HCT116 (cell line): ENCODE results near the gene PACSIN2. TPM values are rescaled to one million over a fixed set of nuclear protein-coding genes. Genes with fewer than 3 reads are reported as not detected.

ENCODE experiments used
- ATAC-seq: fragments of 200-7000 bp; cut with Tn5 transposase; 2 replicates; pipeline ENCODE4 v1.9.1; 2020; ENCODE audit warnings: mild to moderate bottlenecking, moderate library complexity
- BruUV-seq: library from RNA; stranded (reverse); fragments of 400-500 nt; replicated peaks from 2 replicates; lab custom pipeline; 2021; lab: Mats Ljungman, UMichigan
- CTCF ChIA-PET: fragments of 300-600 bp; sonication (Branson Sonifier 250); formaldehyde crosslinking; loops from one replicate; lab custom pipeline; 2021; ENCODE audit warnings: antibody characterized with exemption; lab: Charles Lee
- POLR2A ChIA-PET: fragments of 300-600, 350-600 bp; sonication (Branson Sonifier 250); formaldehyde crosslinking; loops from one replicate; lab custom pipeline; 2021; ENCODE audit warnings: antibody characterized with exemption; lab: Charles Lee
- RAD21 ChIA-PET, 2 experiments: fragments of 300-600 bp; sonication (Branson Sonifier 250); formaldehyde crosslinking; loops; one replicate each; lab custom pipeline; 2023; ENCODE audit warnings: low total read pairs in 2 of 2; ENCODE audit not compliant: uncharacterized antibody in 2 of 2, unreplicated experiment in 2 of 2, low non-redundant PET in 1 of 2; lab: Charles Lee
- DNase-seq: peaks from one replicate; pipeline ENCODE4 v3.0.0-alpha.2; 2010; ENCODE audit warnings: low read depth, low spot score
- H2AFZ ChIP-seq: fragments of 200-600 bp; shearing (Covaris generic), sonication (generic); 2 replicates; pipeline ENCODE4 v1.6.1; 2017; ENCODE audit warnings: low read depth, mixed run types, mixed read lengths, antibody characterized with exemption, low read length; ENCODE audit not compliant: poor library complexity, severe bottlenecking
- H3K27ac ChIP-seq: 2 replicates; pipeline ENCODE4 v1.5.1; 2012; ENCODE audit warnings: low read depth, low read length
- H3K27me3 ChIP-seq: fragments of 200-600 bp; sonication (generic); 2 replicates; pipeline ENCODE4 v1.6.1; 2016; ENCODE audit warnings: mixed run types, low read length, mixed read lengths; ENCODE audit not compliant: insufficient read depth
- H3K36me3 ChIP-seq, 2 experiments: fragments of 200-500 bp in 1 of 2; fragments of 200-600 bp in 1 of 2; sonication (Bioruptor generic) in 1 of 2; sonication (generic) in 1 of 2; 2 replicates each; pipeline versions ENCODE4 v1.5.1 to v1.6.1; 2014 to 2016; ENCODE audit warnings: low read length in 2 of 2, inconsistent platforms in 1 of 2, mixed read lengths in 1 of 2, mixed run types in 1 of 2; ENCODE audit not compliant: insufficient read depth in 2 of 2, control insufficient read depth in 1 of 2
- H3K4me1 ChIP-seq, 2 experiments: fragments of 200-600 bp in 1 of 2; sonication (generic) in 1 of 2; 2 replicates each; pipeline versions ENCODE4 v1.5.1 to v1.6.1; 2012 to 2017; ENCODE audit warnings: low read length in 2 of 2, inconsistent platforms in 1 of 2, mild to moderate bottlenecking in 1 of 2, mixed read lengths in 1 of 2, mixed run types in 1 of 2, moderate library complexity in 1 of 2; ENCODE audit not compliant: insufficient read depth in 2 of 2, control insufficient read depth in 1 of 2
- H3K4me2 ChIP-seq: fragments of 200-600 bp; sonication (generic); 2 replicates; pipeline ENCODE4 v1.6.1; 2017; ENCODE audit warnings: mixed run types, low read length, mixed read lengths
- H3K4me3 ChIP-seq, 2 experiments: fragments of 200-600 bp in 1 of 2; sonication (generic) in 1 of 2; replicated peaks in 1 of 2; 2 replicates each; pipeline ENCODE4 v1.5.1; 2011 to 2016; ENCODE audit warnings: low read length in 2 of 2, control low read depth in 1 of 2, low read depth in 1 of 2, mild to moderate bottlenecking in 1 of 2, mixed read lengths in 1 of 2, mixed run types in 1 of 2
- H3K79me2 ChIP-seq: fragments of 200-600 bp; sonication (generic); 2 replicates; pipeline ENCODE4 v1.6.1; 2017; ENCODE audit warnings: mild to moderate bottlenecking, mixed run types, low read length, moderate library complexity, mixed read lengths; ENCODE audit not compliant: insufficient read depth
- H3K9ac ChIP-seq: fragments of 200-600 bp; sonication (generic); 2 replicates; pipeline ENCODE4 v1.6.1; 2016; ENCODE audit warnings: low read length, mixed read lengths
- H3K9me2 ChIP-seq: fragments of 200-600 bp; sonication (generic), shearing (Covaris generic); 2 replicates; pipeline ENCODE4 v1.6.1; 2017; ENCODE audit warnings: mixed run types, mild to moderate bottlenecking, moderate library complexity; ENCODE audit not compliant: insufficient read depth
- H3K9me3 ChIP-seq, 2 experiments: fragments of 200-500 bp in 1 of 2; fragments of 200-600 bp in 1 of 2; sonication (Bioruptor generic) in 1 of 2; sonication (generic) in 1 of 2; 2 replicates each; pipeline ENCODE4 v1.6.1; 2014 to 2017; ENCODE audit warnings: low read length in 2 of 2, mixed read lengths in 2 of 2, inconsistent platforms in 1 of 2, low read depth in 1 of 2, mild to moderate bottlenecking in 1 of 2, mixed run types in 1 of 2, moderate library complexity in 1 of 2; ENCODE audit not compliant: control insufficient read depth in 1 of 2, insufficient read depth in 1 of 2
- H4K20me1 ChIP-seq: fragments of 200-600 bp; sonication (generic), shearing (Covaris generic); 2 replicates; pipeline ENCODE4 v1.6.1; 2017; ENCODE audit warnings: mixed run types, mild to moderate bottlenecking, moderate library complexity; ENCODE audit not compliant: insufficient read depth
- CBX3 ChIP-seq: IDR thresholded peaks from 2 replicates; pipeline ENCODE4 v1.6.1; 2012; ENCODE audit warnings: low read depth
- CTCF ChIP-seq, 3 experiments: fragments of 200-600 bp in 1 of 3; sonication (generic) in 1 of 3; IDR thresholded peaks in 2 of 3; conservative IDR thresholded peaks in 1 of 3; 2 replicates each; pipeline ENCODE4 v1.5.1; 2012 to 2017; ENCODE audit warnings: low read depth in 2 of 3, low read length in 2 of 3, antibody characterized with exemption in 1 of 3, borderline replicate concordance in 1 of 3, control low read depth in 1 of 3, mild to moderate bottlenecking in 1 of 3, mixed read lengths in 1 of 3, mixed run types in 1 of 3, moderate library complexity in 1 of 3; ENCODE audit not compliant: insufficient read depth in 1 of 3
- EGR1 ChIP-seq: IDR thresholded peaks from 2 replicates; pipeline ENCODE4 v1.6.1; 2012; ENCODE audit warnings: low read depth
- ELF1 ChIP-seq: IDR thresholded peaks from 2 replicates; pipeline ENCODE4 v1.6.1; 2012; ENCODE audit warnings: low read depth, borderline replicate concordance
- EZH2 ChIP-seq: fragments of 200-600 bp; sonication (generic); IDR thresholded peaks from 2 replicates; pipeline ENCODE4 v1.6.1; 2017; ENCODE audit warnings: antibody characterized with exemption, mixed run types
- EZH2phosphoT487 ChIP-seq: fragments of 200-600 bp; IDR thresholded peaks from 2 replicates; pipeline ENCODE4 v1.6.1; 2018; ENCODE audit warnings: antibody characterized with exemption, borderline replicate concordance
- FOSL1 ChIP-seq: IDR thresholded peaks from 2 replicates; pipeline ENCODE4 v1.6.1; 2012; ENCODE audit warnings: low read depth
- JUND ChIP-seq: IDR thresholded peaks from 2 replicates; pipeline ENCODE4 v1.6.1; 2012
- MAX ChIP-seq: IDR thresholded peaks from 2 replicates; pipeline ENCODE4 v1.6.1; 2012
- POLR2A ChIP-seq: IDR thresholded peaks from 2 replicates; pipeline ENCODE4 v1.7.0; 2011; ENCODE audit warnings: borderline replicate concordance; ENCODE audit not compliant: insufficient read depth, insufficient read length; ENCODE audit errors: extremely low read depth
- POLR2AphosphoS5 ChIP-seq: IDR thresholded peaks from 2 replicates; pipeline ENCODE4 v1.6.1; 2011; ENCODE audit warnings: mild to moderate bottlenecking, low read depth, low read length, moderate library complexity
- RAD21 ChIP-seq: IDR thresholded peaks from 2 replicates; pipeline ENCODE4 v1.6.1; 2012; ENCODE audit warnings: low read depth, mild to moderate bottlenecking
- REST ChIP-seq: IDR thresholded peaks from 2 replicates; pipeline ENCODE4 v1.6.1; 2012; ENCODE audit warnings: low read depth
- SIN3A ChIP-seq: IDR thresholded peaks from 2 replicates; pipeline ENCODE4 v1.6.1; 2012; ENCODE audit warnings: low read depth
- SP1 ChIP-seq: IDR thresholded peaks from 2 replicates; pipeline ENCODE4 v1.6.1; 2012; ENCODE audit warnings: low read depth
- SRF ChIP-seq: IDR thresholded peaks from 2 replicates; pipeline ENCODE4 v1.6.1; 2012; ENCODE audit warnings: low read depth
- YY1 ChIP-seq: IDR thresholded peaks from 2 replicates; pipeline ENCODE4 v1.6.1; 2011; ENCODE audit warnings: low read length, low read depth, moderate library complexity, mild to moderate bottlenecking; ENCODE audit not compliant: insufficient replicate concordance; ENCODE audit errors: extremely low read depth
- ZBTB33 ChIP-seq: IDR thresholded peaks from 2 replicates; pipeline ENCODE4 v1.6.1; 2011; ENCODE audit warnings: mild to moderate bottlenecking, low read length, moderate library complexity; ENCODE audit not compliant: insufficient replicate concordance; ENCODE audit errors: extremely low read depth
- ZFX ChIP-seq: fragments of 450-650 bp; IDR thresholded peaks from 2 replicates; pipeline ENCODE4 v1.6.1; 2017
- ZNF274 ChIP-seq: fragments of 200-500 bp; sonication (Bioruptor generic); IDR thresholded peaks from 2 replicates; pipeline ENCODE4 v1.6.1; 2014; ENCODE audit warnings: mild to moderate bottlenecking, low read depth, low read length, inconsistent platforms
- intact Hi-C: fragments of 100-400 bp; cut with micrococcal nuclease; formaldehyde crosslinking; loops from 2 replicates; pipeline ENCODE4 v1.10.0; 2022
- total RNA-seq: library from RNA; stranded (reverse); gene quantifications from one replicate; pipeline ENCODE4 v1.2.1, GENCODE V29; 2021; ENCODE audit not compliant: unreplicated experiment

The PACSIN2 gene
- total RNA-seq, 1 experiment from 2014 or later = 48.2 TPM

GRCh38 chr22:42967933-42968332, 47.0 kb downstream of the PACSIN2 start (continued):
- TF ChIP-seq FOSL1 = no peak
- no peak for TF ChIP-seq CTCF (IDR thresholded peaks at IDR 0.05 in 2 of 3, conservative IDR thresholded peaks at IDR 0.05 in 1 of 3; ENCODE audit: borderline replicate concordance in 1 of 3, insufficient read depth in 1 of 3, low read depth in 2 of 3, low read length in 2 of 3)
- TF ChIP-seq EZH2 = no peak
- TF ChIP-seq, all 23 proteins: peak for 0

- peaks cover 12% of the 10 kb centered on the region; the same call in 1 of the 2 replicates for H4K20me1 ChIP-seq
- H3K9me2 ChIP-seq = no peaks in the 10 kb centered on the region
- H3K4me3 ChIP-seq = no peak overlapping the region
- no peaks in the 10 kb centered on the region for H3K9me3 ChIP-seq
- H3K79me2 ChIP-seq = peaks cover 40% of the 10 kb centered on the region
- DNase-seq = no peak
- no peaks in the 10 kb centered on the region for H3K27me3 ChIP-seq
- H2AFZ ChIP-seq = no peak overlapping the region
- CTCF ChIA-PET = no interaction called here
- POLR2A ChIA-PET = no interaction called here
- H3K36me3 ChIP-seq = no peaks in the 10 kb centered on the region
- H3K27ac ChIP-seq = no peak overlapping the region
- RAD21 ChIA-PET = no interaction called here
- peaks cover 48 to 57% of the 10 kb centered on the region in 2 experiments for H3K4me1 ChIP-seq
- no peak overlapping the region for H3K9ac ChIP-seq
- H3K4me2 ChIP-seq = no peak overlapping the region
- no TSS peak for BruUV-seq
- ATAC-seq = no peak
- intact Hi-C loops = no loop called here
- TF ChIP-seq POLR2AphosphoS5 (no peak), SRF (no peak), ZFX (no peak), EGR1 (no peak), JUND (no peak), EZH2 (no peak), RAD21 (no peak), ZNF274 (no peak), MAX (no peak), POLR2A (no peak), SIN3A (no peak), SP1 (no peak), CBX3 (no peak), REST (no peak), FOSL1 (no peak), YY1 (no peak), ELF1 (no peak), EZH2phosphoT487 (no peak), ZBTB33 (no peak)
Observed at GRCh38 chr22:42967005-42967404, 47.9 kb downstream of the PACSIN2 start.
